DMS79 (cell line): Measurements from ENCODE around the gene C9orf43.
A peak's percentile ranks its signal among the peaks of the same experiment; 100 is the strongest.
"Not testable (repeated sequence)": the region's sequence is repeated elsewhere in the genome, so short reads cannot be mapped to it uniquely, and the experiment has no call there.

Experiments
- DNase-seq: peaks from one replicate; lab custom pipeline; 2025; lab: John Stamatoyannopoulos, UW

C9orf43 gene

GRCh38 chr9:113381909-113382411 lies 28.6 kb upstream of the C9orf43 start:
- no peak for DNase-seq

- no peak for DNase-seq
Observed at GRCh38 chr9:113386571-113387393, 23.8 kb upstream of the C9orf43 start.

- no peak for DNase-seq
Observed at GRCh38 chr9:113387560-113388230, 22.9 kb upstream of the C9orf43 start.

- no peak for DNase-seq
Observed at GRCh38 chr9:113388833-113389232, 21.7 kb upstream of the C9orf43 start.

- DNase-seq, result no peak
Observed at GRCh38 chr9:113389451-113389850, 21.1 kb upstream of the C9orf43 start.

- no peak for DNase-seq
Observed at GRCh38 chr9:113390192-113390960, 20.2 kb upstream of the C9orf43 start.

- no peak for DNase-seq
Observed at GRCh38 chr9:113391917-113392316, 18.6 kb upstream of the C9orf43 start.

GRCh38 chr9:113393281-113393680 lies 17.3 kb upstream of the C9orf43 start:
- no peak for DNase-seq

- DNase-seq, result no peak
Observed at GRCh38 chr9:113395000-113395861, 15.3 kb upstream of the C9orf43 start.

- no peak for DNase-seq
Observed at GRCh38 chr9:113397203-113397631, 13.3 kb upstream of the C9orf43 start.

GRCh38 chr9:113398796-113399195 lies 11.8 kb upstream of the C9orf43 start:
- DNase-seq, result no peak

GRCh38 chr9:113399646-113400200 lies 10.8 kb upstream of the C9orf43 start:
- DNase-seq, result no peak

GRCh38 chr9:113401027-113401792 lies 9.3 kb upstream of the C9orf43 start, which contains the start of gene ALAD:
Gene ALAD, minus strand, starts transcription at chr9:113401284. Its CDS starts 7,725 bp downstream, at chr9:113393559.
- peak; percentile 96 for DNase-seq

GRCh38 chr9:113403646-113404045 lies 6.9 kb upstream of the C9orf43 start:
- DNase-seq, result no peak

GRCh38 chr9:113406353-113406752 lies 4.2 kb upstream of the C9orf43 start:
- not testable (repeated sequence) for DNase-seq

- DNase-seq, result peak; percentile 44
Observed at GRCh38 chr9:113406873-113407511, 3.6 kb upstream of the C9orf43 start.

GRCh38 chr9:113409481-113409880 lies 1.1 kb upstream of the C9orf43 start:
- no peak for DNase-seq

- DNase-seq, result no peak
Observed at GRCh38 chr9:113409883-113410206, 702 bp upstream of the C9orf43 start.

- DNase-seq, result no peak
Observed at GRCh38 chr9:113416149-113416721, 5.7 kb downstream of the C9orf43 start.
